ENCODE data around the gene NEDD9.

NEDD9 gene

GRCh38 chr6:11172501-11173327 is 59.8 kb downstream of the NEDD9 start:
- no peak for DNase-seq

- DNase-seq, result no peak
Measured at GRCh38 chr6:11171952-11172351, 60.5 kb downstream of the NEDD9 start.

GRCh38 chr6:11168091-11168635 is 64.3 kb downstream of the NEDD9 start:
- no peak for DNase-seq

GRCh38 chr6:11166948-11167347 is 65.5 kb downstream of the NEDD9 start:
- DNase-seq, result no peak

GRCh38 chr6:11164717-11165646 is 67.5 kb downstream of the NEDD9 start:
- no peak for DNase-seq

GRCh38 chr6:11163932-11164331 is 68.5 kb downstream of the NEDD9 start:
- DNase-seq, result no peak

GRCh38 chr6:11162262-11162661 is 70.2 kb downstream of the NEDD9 start:
- no peak for DNase-seq

- DNase-seq, result no peak
Measured at GRCh38 chr6:11161031-11161956, 71.2 kb downstream of the NEDD9 start.

- DNase-seq, result no peak
Measured at GRCh38 chr6:11160199-11160598, 72.3 kb downstream of the NEDD9 start.

GRCh38 chr6:11155589-11155988 is 76.9 kb downstream of the NEDD9 start:
- no peak for DNase-seq

GRCh38 chr6:11153447-11153846 is 79.0 kb downstream of the NEDD9 start:
- DNase-seq, result no peak

- DNase-seq, result no peak
Measured at GRCh38 chr6:11152581-11152980, 79.9 kb downstream of the NEDD9 start.

GRCh38 chr6:11151488-11151887 is 81.0 kb downstream of the NEDD9 start:
- DNase-seq, result no peak

- no peak for DNase-seq
Measured at GRCh38 chr6:11149551-11149950, 82.9 kb downstream of the NEDD9 start.

GRCh38 chr6:11146117-11146826 is 86.2 kb downstream of the NEDD9 start:
- DNase-seq, result no peak

- no peak for DNase-seq
Measured at GRCh38 chr6:11144393-11144851, 88.0 kb downstream of the NEDD9 start.

- DNase-seq, result no peak
Measured at GRCh38 chr6:11143394-11144371, 88.8 kb downstream of the NEDD9 start.

- DNase-seq, result no peak
Measured at GRCh38 chr6:11142296-11143027, 90.0 kb downstream of the NEDD9 start.

- DNase-seq, result no peak
Measured at GRCh38 chr6:11141295-11141694, 91.2 kb downstream of the NEDD9 start.

- DNase-seq, result no peak
Measured at GRCh38 chr6:11140056-11140455, 92.4 kb downstream of the NEDD9 start.

Measured in NCI-H1436 treated with DMSO at 0.1 percent for 48 hours (cell line).